ENCODE measurements around the gene ARSB.

DNA sequence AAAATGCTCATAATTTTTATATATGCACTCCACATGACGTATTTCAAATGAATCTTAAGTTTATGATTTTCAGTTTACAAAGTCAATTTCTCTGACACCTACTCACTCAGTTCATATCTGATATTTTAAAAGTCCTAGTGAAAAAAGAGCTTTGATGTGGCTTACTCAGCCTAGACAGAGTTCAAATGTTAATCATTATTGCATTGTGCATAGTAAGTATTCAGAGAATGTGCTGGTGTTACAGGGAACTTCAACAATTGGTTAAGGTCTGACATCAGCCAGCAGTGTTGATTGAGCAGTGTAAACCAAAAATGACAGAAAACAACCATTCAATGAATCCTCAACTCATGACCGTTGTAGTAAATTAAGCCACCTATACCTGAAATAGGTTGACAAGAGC lies 189.4 kb downstream of the ARSB start:
- TF ChIP-seq, protein P1, sequence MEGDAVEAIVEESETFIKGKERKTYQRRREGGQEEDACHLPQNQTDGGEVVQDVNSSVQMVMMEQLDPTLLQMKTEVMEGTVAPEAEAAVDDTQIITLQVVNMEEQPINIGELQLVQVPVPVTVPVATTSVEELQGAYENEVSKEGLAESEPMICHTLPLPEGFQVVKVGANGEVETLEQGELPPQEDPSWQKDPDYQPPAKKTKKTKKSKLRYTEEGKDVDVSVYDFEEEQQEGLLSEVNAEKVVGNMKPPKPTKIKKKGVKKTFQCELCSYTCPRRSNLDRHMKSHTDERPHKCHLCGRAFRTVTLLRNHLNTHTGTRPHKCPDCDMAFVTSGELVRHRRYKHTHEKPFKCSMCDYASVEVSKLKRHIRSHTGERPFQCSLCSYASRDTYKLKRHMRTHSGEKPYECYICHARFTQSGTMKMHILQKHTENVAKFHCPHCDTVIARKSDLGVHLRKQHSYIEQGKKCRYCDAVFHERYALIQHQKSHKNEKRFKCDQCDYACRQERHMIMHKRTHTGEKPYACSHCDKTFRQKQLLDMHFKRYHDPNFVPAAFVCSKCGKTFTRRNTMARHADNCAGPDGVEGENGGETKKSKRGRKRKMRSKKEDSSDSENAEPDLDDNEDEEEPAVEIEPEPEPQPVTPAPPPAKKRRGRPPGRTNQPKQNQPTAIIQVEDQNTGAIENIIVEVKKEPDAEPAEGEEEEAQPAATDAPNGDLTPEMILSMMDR (conservative IDR thresholded peaks at IDR 0.05 in 1 of 2, IDR thresholded peaks at IDR 0.05 in 1 of 2; ENCODE audit: low read depth in 1 of 2, low read length in 2 of 2), result no peak
- no peak for TF ChIP-seq EZH2 (IDR thresholded peaks at IDR 0.05; ENCODE audit: low read length, missing control alignments)
